GM12872 (cell line): Measurements from ENCODE around the gene DPYD.

Experiments
- CTCF ChIP-seq: IDR thresholded peaks from 3 replicates; pipeline ENCODE4 v1.5.1; 2011; ENCODE audit warnings: low read depth, mild to moderate bottlenecking, low read length, moderate library complexity; ENCODE audit not compliant: insufficient read depth

DPYD gene

DNA sequence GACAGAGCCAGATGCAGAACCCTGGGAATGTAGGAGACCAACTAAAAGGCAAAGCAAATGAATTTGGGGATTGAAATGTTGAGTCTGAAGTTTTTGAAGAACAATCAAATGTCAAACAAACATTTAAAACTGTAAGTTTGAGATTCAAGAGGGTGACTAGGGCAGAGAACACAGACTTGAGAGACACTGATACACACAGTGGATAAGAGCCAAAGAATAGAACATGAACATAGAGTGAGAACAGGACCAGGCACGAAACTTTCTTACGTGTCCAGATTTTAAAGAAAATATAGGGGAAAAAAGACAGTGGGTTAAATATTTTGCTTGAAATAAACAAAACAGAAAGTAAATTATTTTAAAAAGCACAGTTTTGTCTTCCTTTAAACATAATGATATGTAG, 115.7 kb downstream of the DPYD start:
- TF ChIP-seq CTCF: no peak

DNA sequence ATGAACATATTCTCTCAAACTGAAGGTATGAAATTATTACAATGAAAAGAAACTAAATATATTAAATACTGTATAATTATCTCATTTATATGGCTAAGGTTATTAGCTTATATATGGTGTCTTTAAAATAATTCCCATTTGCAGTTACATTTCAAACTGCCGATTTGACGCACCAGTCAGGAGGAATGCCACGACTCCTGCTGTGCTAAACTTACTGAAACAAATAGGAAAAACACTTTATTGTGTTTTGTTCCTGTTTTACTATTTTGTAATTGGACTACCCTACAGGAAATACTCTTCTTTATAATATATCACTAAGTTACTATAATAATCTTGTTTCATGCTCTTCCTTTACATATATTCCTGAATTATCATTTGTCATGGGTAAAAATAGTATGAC, 117.8 kb downstream of the DPYD start:
- no peak for TF ChIP-seq CTCF

DNA sequence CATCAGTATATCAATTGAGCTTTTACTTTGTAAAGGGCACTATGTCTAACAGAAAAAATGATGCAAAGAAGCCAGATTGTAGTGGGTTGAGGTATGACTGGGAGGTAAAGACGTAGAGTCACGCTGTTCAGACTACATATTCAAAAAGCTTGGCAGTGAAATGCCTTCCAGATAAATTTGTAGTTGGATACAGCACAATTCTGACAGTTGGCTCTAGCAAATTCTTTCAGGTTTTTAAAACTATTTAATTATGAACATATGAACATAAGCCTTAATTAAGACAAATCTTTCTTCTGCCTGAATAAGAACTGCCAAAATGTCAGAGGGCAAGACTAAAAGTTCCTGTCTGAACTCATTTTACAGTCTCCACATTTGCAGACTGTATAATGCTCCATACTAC, 118.8 kb downstream of the DPYD start:
- TF ChIP-seq CTCF: no peak

- no peak for TF ChIP-seq CTCF
Measured at GRCh38 chr1:97797403-97798183, 123.2 kb downstream of the DPYD start.

DNA sequence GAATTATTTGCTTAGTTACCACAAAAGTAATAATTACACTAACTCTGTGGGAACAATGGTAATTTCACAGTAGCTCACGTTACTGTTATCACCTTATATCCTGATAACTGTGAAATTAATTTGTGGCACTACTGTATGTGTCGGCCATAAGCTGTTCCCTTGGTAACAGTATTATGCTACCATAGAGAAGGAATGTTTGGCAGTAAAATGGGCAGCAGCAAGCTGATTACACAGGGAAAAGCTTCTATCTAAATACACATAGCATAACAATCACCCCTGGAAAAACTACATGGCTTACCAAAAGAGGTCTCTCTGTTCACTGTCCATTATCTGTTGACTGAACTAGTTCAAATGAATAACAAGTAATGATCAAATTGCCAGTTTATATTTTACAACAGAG, 124.1 kb downstream of the DPYD start:
- no peak for TF ChIP-seq CTCF

DNA sequence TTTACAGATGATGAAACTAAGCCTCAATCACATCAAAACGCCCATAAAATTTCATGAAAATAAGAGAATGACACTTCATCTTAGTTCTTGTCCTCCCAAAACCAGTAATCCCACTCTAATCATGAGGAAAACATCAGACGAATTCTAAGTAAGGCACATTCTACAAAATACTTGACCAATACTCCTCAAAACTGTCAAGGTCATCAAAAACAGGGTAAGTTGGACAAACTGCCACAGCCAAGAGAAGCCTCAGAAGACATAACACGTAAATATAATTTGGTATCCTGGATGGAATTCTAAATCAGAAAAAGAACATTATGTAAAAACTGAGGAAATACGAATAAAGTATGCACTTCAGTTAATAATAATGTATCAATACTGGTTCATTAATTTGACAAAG, 128.2 kb downstream of the DPYD start:
- no peak for TF ChIP-seq CTCF

- TF ChIP-seq CTCF: no peak
Measured at GRCh38 chr1:97791251-97791650, 129.6 kb downstream of the DPYD start.
